Activated effector memory CD4-positive, alpha-beta T cell treated with anti-CD3 and anti-CD28 coated beads, Interleukin-2, amount 50 U/mL, for 16 hours (primary cell): ENCODE data around the gene LIMS1.
"Not testable (repeated sequence)": the region's sequence is repeated elsewhere in the genome, so short reads cannot be mapped to it uniquely, and the experiment has no call there.

Experiments
- DNase-seq: peaks from one replicate; pipeline ENCODE4 v3.0.0-alpha.2; 2020

LIMS1 gene

DNA sequence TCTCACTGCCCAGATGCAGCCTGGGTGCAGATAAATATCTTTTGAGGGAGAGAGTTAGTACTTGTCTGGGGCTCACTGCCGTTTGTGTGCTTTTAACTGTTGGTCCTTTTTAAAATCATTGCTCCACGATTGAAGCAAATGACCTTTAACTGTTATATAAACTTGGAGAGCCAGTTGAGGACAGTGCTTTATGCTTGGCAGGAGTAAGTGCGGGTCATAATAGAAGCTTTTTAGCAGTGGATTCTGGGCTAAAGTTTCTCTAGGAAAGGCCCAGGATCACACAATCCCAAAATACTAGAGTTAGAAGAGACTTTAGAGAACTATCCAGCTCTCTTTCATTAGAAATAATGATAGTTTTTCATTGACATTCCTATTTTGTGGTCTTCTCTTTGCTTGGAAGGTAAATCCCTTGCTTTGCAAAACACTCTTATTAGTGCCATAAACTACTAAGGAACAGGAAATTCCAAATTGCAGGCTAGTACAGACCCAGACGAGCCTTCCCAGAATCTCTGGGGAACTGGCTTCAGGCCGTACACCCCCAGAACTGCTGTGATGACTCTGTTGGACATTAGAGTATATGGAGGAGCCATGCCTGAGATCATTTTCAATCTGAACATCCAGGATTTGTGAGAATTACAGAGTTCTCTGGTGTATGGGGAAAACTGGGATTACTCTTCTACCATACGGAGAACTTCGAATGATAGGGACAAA, 19.1 kb downstream of the LIMS1 start:
- DNase-seq, result no peak

DNA sequence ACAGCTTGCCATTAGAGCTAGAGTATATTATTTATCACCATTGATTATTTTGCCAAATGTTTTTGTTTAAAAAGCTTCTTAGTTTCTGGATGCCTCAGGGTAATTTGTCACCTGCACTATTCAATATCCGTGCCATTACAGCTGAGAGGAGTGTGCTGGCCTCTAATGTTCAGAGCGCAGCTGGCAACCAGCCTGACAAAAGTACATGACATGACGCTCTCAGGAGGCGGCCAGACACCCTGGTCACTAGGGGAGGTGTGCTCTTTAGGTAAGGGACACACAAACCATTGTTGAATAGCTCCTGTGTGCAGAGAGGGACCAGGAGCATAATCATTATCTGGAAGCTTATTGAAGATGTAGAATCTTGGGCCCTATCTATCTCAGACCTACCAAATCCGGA, 20.3 kb downstream of the LIMS1 start:
- DNase-seq, result no peak

DNA sequence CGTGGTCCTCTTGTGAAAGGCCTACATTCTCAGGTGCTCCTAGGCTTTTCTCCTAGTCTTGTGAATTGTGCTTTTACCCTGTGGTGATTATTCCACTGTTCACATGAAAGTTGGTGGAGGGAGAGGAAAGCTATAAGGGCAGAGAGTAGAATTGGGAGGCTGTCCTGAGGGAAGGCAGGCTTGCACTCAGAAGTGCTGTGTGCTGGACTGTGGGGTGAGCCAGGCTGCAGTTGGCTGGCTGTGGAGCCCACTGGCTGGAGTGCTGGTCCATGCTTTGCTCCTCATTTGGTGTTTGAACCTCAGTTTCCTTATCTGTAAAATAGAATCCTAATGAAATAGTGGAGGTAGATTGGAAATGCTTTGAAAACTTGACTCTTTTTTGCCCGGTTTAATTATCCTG, 21.3 kb downstream of the LIMS1 start:
- DNase-seq, result no peak

DNA sequence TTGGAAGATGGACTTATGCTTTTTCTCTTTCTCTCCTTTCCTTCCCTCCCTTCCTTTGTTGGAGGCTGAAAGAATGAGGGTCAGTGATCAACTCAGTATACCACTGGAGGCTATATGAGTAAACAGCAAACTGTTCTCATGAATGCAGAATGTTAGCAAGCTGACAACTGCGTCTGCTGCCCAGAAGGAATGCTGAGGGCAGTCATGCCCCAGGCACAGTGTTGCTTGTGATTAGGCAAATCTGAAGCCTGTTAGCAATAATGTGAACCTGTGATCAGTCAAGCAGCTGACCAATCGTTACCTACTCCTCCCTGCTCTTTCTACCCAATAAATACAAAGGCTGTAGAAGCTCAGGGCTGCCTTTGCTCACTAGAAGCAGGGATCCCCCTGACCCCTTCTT, 22.3 kb downstream of the LIMS1 start:
- DNase-seq, result not testable (repeated sequence)

DNA sequence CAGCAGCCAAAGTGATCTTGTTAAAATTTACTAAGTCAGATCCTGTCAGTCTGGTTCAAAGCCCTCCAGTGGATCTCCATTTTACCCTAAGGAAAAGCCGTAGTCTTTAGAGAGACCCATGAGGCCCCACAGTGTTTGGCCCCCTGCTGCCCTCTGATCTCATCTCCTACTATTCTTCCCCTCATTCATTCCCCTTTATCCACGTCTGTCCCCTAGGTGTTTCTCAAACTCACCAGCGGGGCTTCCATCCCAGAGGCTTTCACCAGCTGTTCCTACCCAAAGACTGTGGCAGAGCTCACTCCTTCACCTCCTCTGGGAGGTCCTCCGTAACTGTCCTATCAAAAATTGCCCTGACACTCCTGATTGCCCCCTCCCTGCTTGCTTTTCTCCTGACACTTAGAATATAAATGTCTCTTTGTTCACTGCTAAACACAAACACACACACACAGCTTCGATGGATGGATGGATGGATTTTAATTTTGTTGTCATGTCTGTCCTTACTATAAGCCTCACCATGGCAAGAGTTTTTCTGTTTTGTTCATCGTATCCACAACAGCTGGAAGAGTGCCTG, 26.1 kb downstream of the LIMS1 start:
- DNase-seq, result no peak

DNA sequence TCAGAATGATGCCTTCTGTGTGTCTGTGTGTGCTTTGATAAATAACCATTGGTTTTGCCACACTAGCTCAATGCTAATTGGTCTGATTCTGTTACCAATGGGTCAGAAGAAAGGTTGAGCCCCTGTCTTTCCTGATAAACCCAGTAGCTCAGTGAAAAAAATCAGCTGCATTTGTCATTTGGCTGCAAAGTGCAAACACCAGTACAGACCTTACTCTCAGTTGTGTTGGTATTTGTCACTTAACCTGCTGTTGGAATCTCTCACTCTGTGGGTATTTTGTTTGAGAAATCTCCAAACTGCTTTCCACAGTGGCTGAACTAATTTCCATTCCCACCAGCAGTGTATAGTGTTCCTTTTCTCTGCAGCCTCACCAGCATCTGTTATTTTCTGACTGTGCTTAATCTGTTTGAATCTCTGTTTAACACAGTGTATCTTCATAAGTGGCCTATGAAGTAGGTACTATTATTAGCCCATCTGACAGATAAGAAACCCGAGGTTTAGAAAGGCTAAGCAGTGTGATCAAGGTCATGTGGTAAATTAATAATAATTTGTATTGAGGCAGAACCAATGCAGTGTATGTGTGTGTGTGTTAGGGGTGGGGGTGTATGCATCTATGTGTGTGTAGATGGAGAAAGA, 26.7 kb downstream of the LIMS1 start:
- no peak for DNase-seq

DNA sequence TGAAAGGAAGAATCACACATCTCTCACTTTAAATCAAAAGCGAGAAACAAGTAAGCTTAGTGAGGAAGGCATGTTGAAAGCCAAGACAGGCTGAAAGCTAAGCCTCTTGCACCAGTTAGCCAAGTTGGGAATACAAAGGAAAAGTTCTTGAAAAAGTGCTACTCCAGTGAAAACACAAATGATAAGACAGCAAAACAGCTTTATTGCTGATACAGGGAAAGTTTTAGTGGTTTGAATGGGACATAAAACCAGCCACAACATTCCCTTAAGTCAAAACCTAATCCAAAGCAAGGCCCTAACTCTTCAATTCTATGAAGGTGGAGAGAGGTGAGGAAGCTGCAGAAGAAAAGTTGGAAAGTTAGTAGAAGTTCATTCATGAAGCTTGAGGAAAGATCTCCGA, 28.0 kb downstream of the LIMS1 start:
- DNase-seq, result no peak

DNA sequence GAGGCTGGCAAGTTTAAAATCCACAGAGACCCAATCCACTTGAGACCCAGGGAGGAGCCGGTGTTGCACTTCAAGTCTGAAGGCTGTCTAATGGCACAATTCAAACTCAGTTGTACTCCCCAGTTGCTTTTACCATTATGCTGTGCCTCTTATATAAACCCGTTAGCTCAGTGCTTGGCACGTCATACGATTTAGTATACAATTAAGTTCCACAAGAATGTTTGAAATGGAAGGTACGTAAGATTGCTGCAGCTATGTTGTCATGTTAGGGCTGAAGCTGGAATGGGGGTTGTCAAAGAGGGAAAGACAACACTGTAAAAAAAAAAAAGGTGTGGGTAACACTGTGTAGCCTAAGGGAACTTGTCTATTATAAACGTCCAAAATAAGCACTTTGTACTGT, 30.2 kb downstream of the LIMS1 start:
- no peak for DNase-seq

DNA sequence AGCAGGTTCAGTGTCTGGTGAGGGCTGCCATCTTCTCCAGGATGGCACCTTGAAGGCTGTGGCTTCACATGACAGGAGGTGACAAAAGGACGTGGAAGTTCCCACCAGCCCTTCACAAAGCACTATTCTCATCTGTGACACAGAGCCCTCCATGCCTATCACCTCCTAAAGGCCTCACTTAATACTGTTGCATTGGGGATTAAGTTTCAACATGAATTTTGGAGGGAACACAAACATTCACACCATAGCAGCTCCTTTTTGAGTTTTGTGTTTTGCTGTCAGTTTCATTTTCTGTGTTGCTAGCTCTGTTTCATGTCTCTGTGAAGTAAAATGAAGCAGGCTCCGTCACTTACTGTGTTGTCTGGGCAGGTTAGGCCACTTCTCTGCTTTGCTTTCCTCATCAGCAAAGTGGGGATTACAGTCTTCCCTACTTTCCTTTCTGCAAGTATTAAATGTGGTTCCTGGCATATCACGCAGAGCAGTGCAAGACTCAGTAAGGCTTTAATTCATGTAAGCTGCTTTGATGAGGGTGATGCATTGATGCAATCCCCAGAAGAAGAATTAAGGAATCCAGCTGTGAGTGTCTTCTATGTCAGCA, 31.6 kb downstream of the LIMS1 start:
- no peak for DNase-seq

DNA sequence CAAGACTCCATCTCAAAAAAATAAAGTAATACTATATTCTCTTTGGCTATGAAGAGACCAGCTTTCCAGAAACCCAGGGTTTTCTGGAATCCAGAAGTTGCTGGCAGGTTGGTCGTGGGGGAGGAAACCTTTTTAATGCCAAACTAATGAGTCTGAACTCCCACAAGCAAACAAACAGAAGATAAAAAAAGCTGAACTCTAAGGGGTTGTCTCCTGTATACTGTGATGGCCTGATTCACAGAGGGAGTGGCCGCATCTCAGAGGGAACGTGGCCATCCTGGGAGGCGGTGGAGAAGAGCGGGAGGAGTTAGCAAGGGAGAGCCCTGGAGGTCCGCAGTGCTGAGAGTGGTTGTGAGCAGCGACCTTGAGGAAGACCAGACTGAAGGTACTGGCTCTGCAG, 36.1 kb downstream of the LIMS1 start:
- DNase-seq, result no peak

DNA sequence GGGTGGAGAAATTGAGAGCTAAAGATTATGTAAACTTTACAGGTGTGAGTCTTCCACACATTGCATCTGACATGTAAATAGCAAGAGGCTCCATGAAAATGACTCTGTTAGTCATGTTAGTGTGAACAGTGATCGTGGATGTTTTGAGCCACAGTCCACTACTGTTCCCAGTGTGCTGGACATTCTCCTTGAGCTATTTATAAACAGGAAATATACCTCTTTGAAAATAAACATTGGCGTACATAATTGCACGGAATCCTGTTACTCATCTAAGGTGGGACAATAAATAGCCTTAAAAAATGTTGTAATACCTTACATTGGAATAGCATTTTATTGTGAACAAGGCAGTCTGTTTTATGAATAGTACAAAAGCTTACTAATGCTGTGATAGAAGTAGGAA, 37.0 kb downstream of the LIMS1 start:
- no peak for DNase-seq

DNA sequence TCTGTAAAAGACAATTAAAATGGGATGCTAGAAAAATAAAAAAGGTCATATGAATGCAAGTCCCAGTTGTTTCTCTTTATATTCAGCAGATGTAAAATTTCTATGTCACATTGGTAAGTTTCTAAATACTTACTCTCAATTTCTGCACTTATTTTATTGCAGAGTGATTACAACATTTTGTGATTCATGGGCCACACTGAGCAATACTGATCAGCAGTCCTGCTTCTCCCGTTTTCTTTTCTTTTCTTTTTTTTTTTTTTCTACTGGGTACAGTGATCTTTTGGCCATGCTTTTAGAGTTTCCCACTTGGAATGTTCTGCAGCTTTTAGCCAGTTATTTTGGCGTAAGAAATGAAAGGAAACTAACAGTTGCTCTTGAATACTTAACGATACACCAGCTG, 38.8 kb downstream of the LIMS1 start:
- no peak for DNase-seq

DNA sequence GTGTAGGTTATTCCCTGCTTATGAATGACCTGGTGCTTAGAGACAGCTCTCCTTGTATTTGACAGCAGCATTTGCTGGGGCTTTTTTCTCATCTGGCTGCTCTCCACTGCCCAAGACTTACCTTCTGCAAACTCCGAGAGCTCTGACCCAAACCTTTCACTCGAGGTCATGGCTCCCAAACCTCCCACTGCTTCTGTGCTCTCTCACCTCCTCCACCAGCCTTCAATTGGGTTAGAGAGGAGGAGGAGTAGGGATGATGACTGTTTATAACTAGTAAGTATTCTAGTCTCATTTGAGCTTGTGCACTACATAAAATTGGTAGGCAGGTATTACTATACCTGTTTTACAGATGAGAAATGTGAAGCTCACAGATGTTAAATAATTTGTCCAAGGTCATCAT, 40.1 kb downstream of the LIMS1 start:
- DNase-seq, result no peak

DNA sequence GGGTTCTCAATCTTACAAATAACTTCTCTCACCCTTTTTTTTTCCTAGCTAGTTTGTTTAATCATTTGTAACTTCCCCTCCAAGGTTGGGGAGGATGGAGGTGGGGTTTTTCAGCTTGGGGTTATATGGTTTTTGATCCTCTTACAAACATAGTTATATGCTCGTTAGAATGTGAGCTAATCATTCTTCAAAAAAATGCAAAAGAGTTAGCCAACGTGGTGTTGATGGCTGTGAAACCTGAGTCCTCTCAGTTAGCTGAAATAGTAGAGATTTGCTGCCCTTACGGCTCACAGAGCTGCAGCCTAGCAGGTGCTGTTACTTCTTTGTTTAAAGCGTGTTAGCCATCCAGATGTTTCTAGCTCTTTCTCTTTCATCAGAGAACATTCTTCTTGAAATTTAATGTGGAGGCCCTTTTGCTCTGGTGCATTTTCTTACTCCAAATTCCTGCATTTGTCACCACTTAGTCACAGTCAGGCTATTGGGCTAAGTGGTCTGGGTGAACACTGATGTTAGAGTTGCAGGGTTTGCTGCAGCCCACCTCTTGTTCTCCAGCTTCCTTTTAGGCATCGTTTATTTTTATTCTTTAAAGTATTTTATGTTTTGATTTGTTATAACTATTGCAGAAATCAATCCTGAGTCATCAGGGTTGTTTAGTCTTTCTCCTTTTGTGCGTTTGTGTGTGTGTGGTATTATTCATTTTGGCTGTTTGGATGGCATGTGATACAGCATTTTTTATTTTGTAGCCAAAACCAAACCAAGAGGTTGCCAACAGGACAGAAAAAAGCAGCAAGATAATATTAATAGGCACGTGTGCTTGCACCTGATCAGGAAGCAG, 41.1 kb downstream of the LIMS1 start:
- no peak for DNase-seq

DNA sequence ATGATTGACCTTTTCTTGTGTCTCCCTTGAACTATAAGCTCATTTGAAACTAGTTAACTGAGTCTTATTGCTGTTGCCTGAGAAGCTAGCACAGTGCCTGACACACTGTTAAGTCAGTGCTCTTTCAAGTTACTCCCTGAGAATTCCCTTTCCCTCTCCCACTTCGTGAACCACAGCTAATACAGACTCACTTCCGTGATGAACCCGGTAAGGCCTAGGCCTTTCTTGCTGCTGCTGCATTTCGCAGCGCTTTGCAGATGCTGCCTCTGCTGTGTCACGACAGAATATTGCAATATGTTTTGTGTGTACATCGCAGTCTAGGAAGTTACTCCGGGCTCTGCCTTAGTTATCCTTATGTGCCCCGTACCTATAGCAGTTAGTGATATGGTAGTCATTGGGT, 42.8 kb downstream of the LIMS1 start:
- DNase-seq, result no peak

DNA sequence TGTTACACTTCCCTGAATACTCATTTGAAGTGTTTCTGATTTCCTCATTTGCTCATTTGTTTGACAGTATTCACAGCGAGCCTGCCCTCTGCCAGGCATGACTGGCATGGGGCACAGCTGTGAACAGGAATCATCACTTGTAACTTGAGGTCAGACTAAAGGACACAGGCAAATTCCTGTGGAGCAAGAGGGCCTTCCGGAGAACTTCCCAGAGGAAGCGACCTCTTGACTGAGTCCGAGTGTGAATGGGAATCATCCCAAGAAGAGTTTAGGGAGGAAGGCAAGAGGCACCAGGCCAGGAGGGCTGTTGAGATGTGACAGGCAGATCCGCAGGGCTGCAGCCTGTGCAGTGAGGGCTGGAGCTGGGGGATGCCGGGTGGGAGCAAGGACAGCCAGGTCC, 45.4 kb downstream of the LIMS1 start:
- DNase-seq, result no peak

DNA sequence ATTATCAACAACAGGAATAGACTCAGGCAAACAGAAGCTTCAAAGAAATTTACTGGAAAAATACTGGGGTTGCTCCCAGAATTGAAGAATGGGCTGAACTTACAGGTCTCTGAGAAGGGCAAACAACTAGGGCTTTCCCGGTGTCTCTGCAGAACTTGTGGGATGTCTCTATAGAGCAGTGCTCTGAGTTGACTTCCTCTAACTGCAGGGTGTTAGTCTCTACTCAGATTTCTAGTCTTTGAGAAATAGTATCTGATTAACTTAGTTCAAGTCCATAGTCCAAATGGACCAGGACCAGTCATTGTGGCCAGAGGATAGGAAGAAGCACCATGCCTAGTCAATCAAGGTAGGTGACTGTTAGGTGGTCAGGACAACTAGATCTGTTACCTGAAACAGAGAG, 45.8 kb downstream of the LIMS1 start:
- no peak for DNase-seq

DNA sequence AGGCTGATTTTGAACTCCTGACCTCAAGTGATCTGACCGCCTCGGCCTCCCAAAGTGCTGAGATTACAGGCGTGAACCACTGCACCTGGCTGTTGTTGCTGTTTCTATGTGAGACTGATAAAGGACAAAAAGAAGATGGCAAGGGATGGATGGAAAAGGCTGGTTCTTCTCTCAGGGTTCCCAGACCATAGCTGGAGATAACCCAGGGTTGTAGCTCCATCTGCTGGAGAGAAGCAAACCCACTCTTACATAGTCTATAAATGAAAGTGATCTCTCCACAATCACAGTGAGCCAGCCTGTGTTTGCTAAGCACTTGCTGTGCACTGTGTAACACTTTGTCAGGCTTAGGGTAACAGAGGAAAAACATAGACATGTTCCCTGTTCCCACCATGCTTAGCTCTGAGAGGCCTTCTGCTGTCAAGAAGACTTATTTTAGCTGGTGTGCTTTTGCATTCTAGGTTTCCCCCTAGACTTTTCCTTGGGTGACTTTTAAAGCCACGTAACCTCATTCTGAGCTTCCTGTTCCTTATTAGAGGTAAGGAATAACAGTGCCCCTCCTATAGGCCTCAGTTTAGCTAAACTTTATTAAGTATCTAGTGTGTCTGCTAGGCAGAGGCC, 49.7 kb downstream of the LIMS1 start:
- DNase-seq, result peak; percentile 72

DNA sequence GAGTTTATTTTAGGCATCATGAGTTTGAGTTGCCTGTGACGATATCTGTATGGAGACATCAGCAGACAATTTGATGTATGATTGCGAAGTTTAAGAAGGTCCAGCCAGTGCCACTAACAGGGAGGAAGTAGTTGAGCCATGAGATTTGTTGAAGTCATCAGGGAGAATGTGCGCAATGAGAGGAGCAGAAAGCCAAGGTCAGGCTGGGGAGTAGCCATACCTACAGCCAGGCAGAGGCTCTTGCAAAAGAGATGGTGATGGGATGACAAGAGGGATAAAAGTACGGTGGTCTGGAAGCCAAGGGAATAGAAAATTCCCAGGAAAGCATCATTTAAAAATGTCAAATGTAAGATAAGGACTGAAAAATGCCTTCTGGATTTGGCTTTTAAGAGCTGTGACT, 51.2 kb downstream of the LIMS1 start:
- DNase-seq, result no peak

DNA sequence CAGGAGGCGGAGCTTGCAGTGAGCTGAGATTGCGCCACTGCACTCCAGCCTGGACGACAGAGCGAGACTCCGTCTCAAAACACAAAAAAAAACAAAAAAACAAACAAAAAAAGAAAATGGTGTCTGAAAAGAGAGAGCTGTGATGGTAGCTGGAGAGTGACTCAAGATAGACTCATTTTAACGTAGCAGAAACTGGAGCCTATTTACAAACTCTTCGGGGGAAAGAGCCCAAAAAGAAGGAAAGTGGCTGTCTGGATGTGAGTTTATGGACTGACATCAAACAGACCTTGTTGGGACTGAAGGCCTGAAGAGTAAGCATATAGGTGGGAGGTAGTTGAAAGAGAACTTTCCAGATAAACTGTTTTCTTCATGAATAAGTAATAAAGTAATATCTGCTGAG, 51.8 kb downstream of the LIMS1 start:
- DNase-seq, result no peak

DNA sequence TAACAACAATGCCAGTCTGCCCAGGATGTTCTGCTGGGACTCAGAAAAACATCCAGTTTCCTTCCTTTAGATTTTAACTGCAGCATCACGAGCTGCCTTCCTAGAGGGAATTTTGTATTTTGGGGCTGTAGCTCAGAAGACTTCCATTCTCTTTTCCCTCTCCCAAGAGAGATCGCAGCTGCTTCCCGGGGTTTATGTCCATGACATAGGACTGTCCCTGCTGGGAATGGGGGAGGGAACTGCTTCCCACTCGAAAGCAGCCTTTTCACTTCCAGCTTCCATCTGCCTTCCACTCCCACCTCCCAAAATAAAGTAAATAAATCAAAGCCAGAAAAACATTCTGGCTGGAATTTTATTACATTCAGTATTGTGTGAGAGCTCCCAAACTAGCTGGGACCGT, 52.4 kb downstream of the LIMS1 start:
- DNase-seq, result no peak

DNA sequence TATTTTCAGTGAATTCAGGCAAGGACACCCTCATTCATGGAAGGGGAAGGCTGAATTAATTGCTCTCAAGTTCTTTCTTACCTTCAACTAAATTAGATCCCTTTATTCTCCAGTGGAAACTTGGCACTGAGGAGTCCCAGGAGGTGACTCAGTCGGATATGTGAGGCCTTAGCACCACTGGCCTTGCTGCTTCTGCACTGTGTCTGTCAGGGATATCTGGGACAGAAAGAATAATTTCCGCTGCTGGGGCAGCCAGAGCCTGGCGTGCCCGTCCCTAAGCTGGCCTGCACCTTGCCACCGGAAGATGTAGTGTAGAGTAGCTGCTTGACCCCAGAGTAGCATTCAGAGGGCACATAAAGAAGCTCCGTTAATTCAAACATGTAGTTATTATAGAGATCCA, 53.4 kb downstream of the LIMS1 start:
- no peak for DNase-seq

DNA sequence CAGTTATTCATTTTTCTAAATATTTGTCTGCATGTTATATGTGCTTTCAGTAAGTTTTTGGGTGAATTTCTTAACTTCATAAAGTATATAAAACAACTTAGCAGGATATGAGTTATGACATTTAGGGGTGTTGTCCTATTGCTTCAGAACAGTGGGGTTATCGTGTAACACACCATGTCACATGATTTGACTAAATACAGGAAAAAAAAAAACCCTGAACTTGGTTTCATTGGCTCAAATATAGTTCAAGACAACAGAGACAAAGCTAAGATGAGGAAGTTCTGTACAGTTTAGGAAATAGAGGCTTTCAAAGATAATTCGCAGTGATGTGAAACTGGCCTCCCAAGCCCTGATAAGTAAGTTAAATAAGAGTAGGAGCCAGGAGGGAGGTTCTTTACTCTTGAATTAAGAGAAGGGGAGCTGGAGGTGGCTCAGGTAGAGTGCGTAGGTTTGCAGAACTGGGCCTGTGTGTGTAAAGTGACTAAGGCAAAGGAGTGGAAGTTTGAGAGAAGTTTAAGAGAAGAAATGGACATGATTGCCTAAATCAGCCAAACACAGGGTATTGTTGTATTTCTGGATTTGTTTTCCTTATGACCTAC, 53.9 kb downstream of the LIMS1 start:
- no peak for DNase-seq
